NCI-H1092 (cell line): Measurements from ENCODE around the gene SLC45A2.
"Not testable (repeated sequence)": the region's sequence is repeated elsewhere in the genome, so short reads cannot be mapped to it uniquely, and the experiment has no call there.

ENCODE experiments used
- DNase-seq: peaks from one replicate; lab custom pipeline; 2025; lab: John Stamatoyannopoulos, UW

The SLC45A2 gene

DNA sequence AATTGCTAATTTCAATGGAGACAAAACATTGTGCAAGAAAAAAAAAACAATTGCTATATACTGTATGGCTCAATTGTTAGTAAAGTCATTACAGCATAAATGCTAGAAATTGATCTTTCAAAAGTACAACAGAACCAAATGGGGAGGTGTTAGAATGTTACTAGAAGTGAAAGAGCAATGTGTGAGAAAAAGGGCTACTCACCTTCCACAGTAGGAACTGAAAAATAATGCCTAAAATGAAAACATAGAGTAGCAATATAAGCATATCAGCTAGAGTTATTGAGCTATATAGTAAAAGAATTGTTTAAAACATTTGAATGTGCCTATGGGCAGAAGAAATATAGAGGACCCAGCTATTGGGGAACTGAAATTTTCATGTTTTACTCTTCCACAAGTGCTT lies 59.2 kb downstream of the SLC45A2 start:
- no peak for DNase-seq

DNA sequence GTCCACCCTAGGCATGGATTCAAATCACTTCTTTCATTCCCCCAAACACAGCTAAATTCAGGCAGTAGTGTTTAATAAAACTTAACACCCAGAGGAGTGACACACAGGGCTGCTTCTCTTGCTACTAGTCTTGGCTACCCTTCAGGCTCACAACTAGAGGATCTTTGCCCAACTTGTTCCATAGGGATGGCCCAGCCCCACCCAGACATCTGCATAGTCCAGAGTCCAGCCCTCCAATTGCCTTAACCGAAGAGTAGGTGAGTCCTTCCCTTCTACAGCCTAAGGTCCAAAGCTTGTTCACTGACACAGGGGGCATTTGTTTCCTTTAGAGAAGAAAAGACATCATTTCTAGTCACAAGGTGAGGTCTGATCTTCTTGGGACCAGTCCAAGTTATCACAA lies 63.5 kb downstream of the SLC45A2 start:
- no peak for DNase-seq

GRCh38 chr5:33914844-33915243 lies 69.6 kb downstream of the SLC45A2 start:
- DNase-seq = not testable (repeated sequence)

DNA sequence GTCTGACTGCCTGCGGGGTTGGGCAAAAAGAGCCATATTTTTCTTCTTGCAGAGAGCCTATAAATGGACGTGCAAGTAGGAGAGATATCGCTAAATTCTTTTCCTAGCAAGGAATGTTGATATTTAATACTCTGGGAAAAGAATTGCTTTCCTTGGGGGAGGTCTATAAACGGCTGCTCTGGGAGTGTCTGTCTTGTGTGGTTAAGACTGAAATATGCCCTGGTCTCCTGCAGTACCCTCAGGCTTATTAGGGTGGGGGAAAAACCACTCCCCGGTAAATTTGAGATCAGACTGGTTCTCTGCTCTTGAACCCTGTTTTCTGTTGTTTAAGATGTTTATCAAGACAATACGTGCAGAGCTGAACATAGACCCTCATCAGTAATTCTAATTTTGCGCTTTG lies 78.2 kb downstream of the SLC45A2 start:
- DNase-seq = not testable (repeated sequence)

GRCh38 chr5:33905381-33905780 lies 79.1 kb downstream of the SLC45A2 start:
- DNase-seq = no peak

DNA sequence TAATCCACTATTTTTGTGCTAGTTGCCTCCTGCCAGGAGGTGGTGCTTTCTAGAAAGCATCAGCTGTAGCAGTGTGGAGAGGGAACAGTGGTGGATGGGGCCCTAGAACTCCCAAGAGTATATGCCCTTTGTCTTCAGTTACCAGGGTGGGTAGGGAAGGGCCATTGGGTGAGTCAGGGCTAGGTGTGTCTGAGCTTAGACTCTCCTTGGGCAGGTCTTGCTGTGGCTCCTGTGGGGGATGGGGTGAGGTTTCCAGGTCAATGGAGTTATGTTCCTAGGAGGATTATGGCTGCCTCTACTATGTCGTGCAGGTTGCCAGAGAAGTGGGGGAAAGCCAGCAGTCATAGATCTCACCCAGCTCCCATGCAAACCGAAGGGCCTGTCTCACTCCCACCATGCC lies 81.4 kb downstream of the SLC45A2 start:
- DNase-seq = no peak

GRCh38 chr5:33901156-33901555 lies 83.3 kb downstream of the SLC45A2 start:
- no peak for DNase-seq
